GM18507 (cell line): ENCODE measurements around the gene C10orf90.

Experiments
- DNase-seq: peaks from one replicate; pipeline ENCODE4 v3.0.0; 2011; ENCODE audit warnings: low read depth; ENCODE audit not compliant: insufficient read length; ENCODE audit errors: extremely low spot score
- FAIRE-seq: peaks from 2 replicates; lab custom pipeline; 2011; peaks lifted over from hg19 to GRCh38; lab: Jason Lieb, UNC

The C10orf90 gene

GRCh38 chr10:126640401-126640800 is 30.1 kb downstream of the C10orf90 start:
- DNase-seq (no peak), FAIRE-seq (no peak)

- FAIRE-seq: no peak
- no peak for DNase-seq
Measured at GRCh38 chr10:126639084-126639483, 31.4 kb downstream of the C10orf90 start.

GRCh38 chr10:126638542-126638941 is 32.0 kb downstream of the C10orf90 start:
- no peak for FAIRE-seq
- DNase-seq: no peak

- DNase-seq (no peak), FAIRE-seq (no peak)
Measured at GRCh38 chr10:126637501-126637900, 33.0 kb downstream of the C10orf90 start.

GRCh38 chr10:126634911-126635310 is 35.6 kb downstream of the C10orf90 start:
- FAIRE-seq (no peak), DNase-seq (no peak)

GRCh38 chr10:126634347-126634746 is 36.1 kb downstream of the C10orf90 start:
- DNase-seq (no peak), FAIRE-seq (no peak)

GRCh38 chr10:126632705-126633104 is 37.8 kb downstream of the C10orf90 start:
- DNase-seq (no peak), FAIRE-seq (no peak)

GRCh38 chr10:126629925-126630624 is 40.4 kb downstream of the C10orf90 start:
- no peak for FAIRE-seq
- DNase-seq: no peak

- FAIRE-seq: no peak
Measured at GRCh38 chr10:126628746-126629145, 41.7 kb downstream of the C10orf90 start.

GRCh38 chr10:126621846-126622245 is 48.6 kb downstream of the C10orf90 start:
- no peak for FAIRE-seq
- no peak for DNase-seq

More at GRCh38 chr10:126628746-126629145, 41.7 kb downstream of the C10orf90 start:
- no peak for DNase-seq

GRCh38 chr10:126618466-126618865 is 52.0 kb downstream of the C10orf90 start:
- FAIRE-seq: no peak
- no peak for DNase-seq

GRCh38 chr10:126617733-126618132 is 52.8 kb downstream of the C10orf90 start:
- DNase-seq (no peak), FAIRE-seq (no peak)

- FAIRE-seq: no peak
Measured at GRCh38 chr10:126617208-126617607, 53.3 kb downstream of the C10orf90 start.

GRCh38 chr10:126616737-126617136 is 53.8 kb downstream of the C10orf90 start:
- no peak for FAIRE-seq
- no peak for DNase-seq

More at GRCh38 chr10:126617208-126617607, 53.3 kb downstream of the C10orf90 start:
- no peak for DNase-seq

GRCh38 chr10:126611303-126611702 is 59.2 kb downstream of the C10orf90 start:
- DNase-seq: no peak
- FAIRE-seq: no peak

GRCh38 chr10:126609566-126609965 is 60.9 kb downstream of the C10orf90 start:
- no peak for DNase-seq
- no peak for FAIRE-seq

- no peak for DNase-seq
- FAIRE-seq: no peak
Measured at GRCh38 chr10:126599949-126600682, 70.4 kb downstream of the C10orf90 start.

- DNase-seq: no peak
- no peak for FAIRE-seq
Measured at GRCh38 chr10:126598009-126598408, 72.5 kb downstream of the C10orf90 start.

GRCh38 chr10:126597211-126597610 is 73.3 kb downstream of the C10orf90 start:
- DNase-seq (no peak), FAIRE-seq (no peak)

GRCh38 chr10:126596472-126597016 is 73.9 kb downstream of the C10orf90 start:
- FAIRE-seq: no peak

GRCh38 chr10:126595160-126595559 is 75.3 kb downstream of the C10orf90 start:
- DNase-seq (no peak), FAIRE-seq (no peak)

More at GRCh38 chr10:126596472-126597016, 73.9 kb downstream of the C10orf90 start:
- no peak for DNase-seq
